Measurements from ENCODE around the gene PIP4K2A.

The PIP4K2A gene

GRCh38 chr10:22641743-22642142 is 72.6 kb downstream of the PIP4K2A start:
- DNase-seq: no peak

GRCh38 chr10:22640359-22640758 is 74.0 kb downstream of the PIP4K2A start:
- DNase-seq: no peak

- DNase-seq: no peak
Measured at GRCh38 chr10:22638863-22639262, 75.5 kb downstream of the PIP4K2A start.

- no peak for DNase-seq
Measured at GRCh38 chr10:22637491-22637890, 76.9 kb downstream of the PIP4K2A start.

- no peak for DNase-seq
Measured at GRCh38 chr10:22635650-22636049, 78.7 kb downstream of the PIP4K2A start.

GRCh38 chr10:22634606-22635459 is 79.5 kb downstream of the PIP4K2A start:
- DNase-seq: no peak

GRCh38 chr10:22634093-22634492 is 80.3 kb downstream of the PIP4K2A start:
- DNase-seq: no peak

GRCh38 chr10:22633528-22633927 is 80.8 kb downstream of the PIP4K2A start:
- no peak for DNase-seq

- no peak for DNase-seq
Measured at GRCh38 chr10:22633106-22633505, 81.3 kb downstream of the PIP4K2A start.

- peak in 42 of 56 donors; percentile 20 to 81 (median 57) for DNase-seq
Measured at GRCh38 chr10:22631646-22632278, 82.6 kb downstream of the PIP4K2A start.

GRCh38 chr10:22631185-22631584 is 83.2 kb downstream of the PIP4K2A start:
- no peak for DNase-seq

GRCh38 chr10:22630234-22631174 is 83.9 kb downstream of the PIP4K2A start:
- DNase-seq: peak in 1 of 56 donors; percentile 17

GRCh38 chr10:22629852-22630233 is 84.5 kb downstream of the PIP4K2A start:
- no peak for DNase-seq

GRCh38 chr10:22629126-22629525 is 85.3 kb downstream of the PIP4K2A start:
- no peak for DNase-seq

- no peak for DNase-seq
Measured at GRCh38 chr10:22628309-22628708, 86.1 kb downstream of the PIP4K2A start.

- no peak for DNase-seq
Measured at GRCh38 chr10:22626784-22627183, 87.6 kb downstream of the PIP4K2A start.

- peak in 1 of 56 donors; percentile 15 for DNase-seq
Measured at GRCh38 chr10:22625516-22626290, 88.7 kb downstream of the PIP4K2A start.

GRCh38 chr10:22624287-22624738 is 90.1 kb downstream of the PIP4K2A start:
- no peak for DNase-seq

- DNase-seq: no peak
Measured at GRCh38 chr10:22623633-22624253, 90.6 kb downstream of the PIP4K2A start.

- DNase-seq: peak in 10 of 56 donors; percentile 23 to 55 (median 38)
Measured at GRCh38 chr10:22622242-22622806, 92.1 kb downstream of the PIP4K2A start.

Measured in nucleus accumbens (tissue), 56 donors.